HG02642 (cell line): ENCODE data around the gene MYH6.
"Not testable (repeated sequence)": the region's sequence is repeated elsewhere in the genome, so short reads cannot be mapped to it uniquely, and the experiment has no call there.

ENCODE experiments used
- ATAC-seq: cut with Tn5 transposase; IDR thresholded peaks from one replicate; pipeline ENCODE4 v1.9.1; 2021; ENCODE audit warnings: mild to moderate bottlenecking; ENCODE audit not compliant: unreplicated experiment, poor library complexity

MYH6 gene

DNA sequence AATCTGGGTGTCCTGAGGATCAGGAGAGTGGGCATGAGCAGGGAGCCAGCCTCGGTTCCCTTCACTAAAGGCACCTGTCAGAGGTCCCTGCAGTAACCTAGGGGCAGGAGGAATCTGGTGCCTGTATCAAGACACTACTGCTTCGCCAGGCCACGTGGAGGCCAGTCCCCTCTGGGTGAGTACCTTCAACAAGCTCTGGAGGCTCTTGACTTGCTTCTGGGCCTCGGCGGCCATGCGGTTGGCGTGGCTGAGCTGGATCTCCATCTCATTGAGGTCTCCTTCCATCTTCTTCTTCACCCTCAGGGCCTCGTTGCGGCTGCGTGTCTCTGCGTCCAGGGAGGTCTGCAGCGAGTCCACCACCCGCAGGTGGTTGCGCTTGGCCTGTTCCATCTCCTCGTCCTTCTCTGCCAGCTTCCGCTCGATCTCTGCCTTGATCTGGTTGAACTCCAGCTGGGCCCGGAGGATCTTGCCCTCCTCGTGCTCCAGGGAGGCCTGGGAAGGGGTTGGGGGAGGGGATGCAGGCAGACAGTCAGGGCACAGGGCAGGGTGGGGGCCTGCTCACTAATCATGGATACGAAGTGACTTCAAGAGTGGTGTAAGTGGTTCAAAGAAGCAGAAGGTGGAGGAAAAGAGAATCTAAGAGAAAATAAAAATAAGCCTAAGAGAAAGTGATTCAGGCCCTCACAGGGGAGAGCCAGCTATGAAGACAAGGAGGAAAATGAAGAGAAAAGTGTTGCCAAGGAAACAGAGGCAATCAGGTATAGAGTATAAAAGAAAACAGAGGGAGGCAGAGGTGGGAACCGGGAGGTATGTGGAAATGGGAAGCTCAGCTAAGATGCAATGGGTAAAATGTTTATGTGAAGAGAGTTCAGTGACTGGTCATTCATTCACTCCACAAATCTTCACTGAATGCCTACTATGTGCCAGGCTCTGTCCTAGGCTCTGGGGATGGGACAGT is 8.0 kb upstream of the MYH6 start:
- no peak for ATAC-seq

DNA sequence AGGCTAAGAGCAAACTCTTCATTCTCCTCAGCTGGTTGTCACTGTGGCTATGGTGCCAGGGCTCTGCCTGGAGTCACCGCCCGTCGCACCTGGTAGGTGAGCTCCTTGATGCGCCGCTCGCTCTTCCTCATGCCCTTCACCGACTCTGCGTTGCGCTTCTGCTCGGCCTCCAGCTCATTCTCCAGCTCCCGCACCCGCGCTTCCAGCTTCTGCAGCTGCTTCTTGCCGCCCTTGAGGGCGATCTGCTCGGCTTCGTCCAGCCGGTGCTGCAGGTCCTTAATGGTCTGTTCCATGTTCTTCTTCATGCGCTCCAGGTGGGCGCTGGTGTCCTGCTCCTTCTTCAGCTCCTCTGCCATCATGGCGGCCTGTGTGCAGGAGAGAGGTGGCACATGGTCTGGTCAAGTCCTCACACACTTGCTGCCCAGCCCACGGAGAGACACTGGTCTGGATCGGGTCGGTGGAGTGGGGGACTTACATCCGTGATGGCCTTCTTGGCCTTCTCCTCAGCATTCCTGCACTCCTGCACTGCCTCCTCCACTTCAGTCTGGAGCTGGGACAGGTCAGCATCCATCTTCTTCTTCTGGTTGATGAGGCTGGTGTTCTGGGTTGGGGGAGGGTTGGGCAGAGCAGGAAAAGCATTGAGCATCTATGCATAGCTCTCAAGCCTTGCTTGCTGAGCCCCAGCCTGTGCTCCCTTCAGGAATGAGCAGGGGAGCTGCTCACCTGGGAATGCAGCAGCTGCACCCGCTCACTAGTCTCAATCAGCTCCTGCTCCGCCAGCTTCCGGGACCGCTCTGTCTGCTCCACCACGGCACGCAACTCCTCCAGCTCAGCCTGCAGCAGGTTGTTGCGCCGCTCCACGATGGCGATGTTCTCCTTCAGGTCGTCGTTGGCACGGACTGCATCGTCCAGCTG is 7.1 kb upstream of the MYH6 start:
- ATAC-seq, result no peak

DNA sequence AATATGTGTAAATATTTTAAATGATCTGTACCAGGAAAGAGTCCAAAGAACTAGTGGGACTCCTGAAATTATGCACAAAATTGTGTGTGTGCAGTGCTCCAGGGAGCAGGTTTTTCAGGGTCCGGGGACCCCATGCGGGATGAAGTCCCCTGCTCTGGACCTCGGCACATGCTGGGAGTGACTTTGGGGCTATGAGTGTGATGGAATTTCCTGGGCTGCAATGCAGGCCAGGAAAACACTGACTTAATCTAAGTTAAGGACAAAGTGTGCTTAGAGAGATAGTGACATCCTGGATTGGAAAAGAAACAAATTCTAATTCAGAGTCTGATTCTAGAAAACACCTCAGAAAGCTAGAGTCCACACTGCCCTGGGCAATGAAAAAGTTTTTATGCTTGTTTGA is 6.2 kb upstream of the MYH6 start:
- no peak for ATAC-seq

DNA sequence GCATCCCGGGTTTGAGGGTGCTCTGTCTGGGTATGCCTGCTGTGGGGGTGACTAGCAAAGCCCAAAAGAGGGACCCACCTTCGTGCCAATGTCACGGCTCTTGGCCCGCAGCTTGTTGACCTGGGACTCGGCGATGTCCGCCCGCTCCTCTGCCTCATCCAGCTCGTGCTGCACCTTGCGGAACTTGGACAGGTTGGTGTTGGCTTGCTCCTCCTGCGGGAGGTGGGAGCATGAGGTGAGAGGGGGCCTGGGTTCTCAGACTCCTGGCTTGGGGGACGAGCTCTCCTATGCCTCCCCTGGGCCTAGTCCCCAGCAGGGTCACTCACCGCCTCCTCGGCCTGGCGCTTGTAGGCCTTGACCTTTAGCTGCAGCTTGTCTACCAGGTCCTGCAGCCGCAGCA is 5.6 kb upstream of the MYH6 start:
- ATAC-seq, result no peak

DNA sequence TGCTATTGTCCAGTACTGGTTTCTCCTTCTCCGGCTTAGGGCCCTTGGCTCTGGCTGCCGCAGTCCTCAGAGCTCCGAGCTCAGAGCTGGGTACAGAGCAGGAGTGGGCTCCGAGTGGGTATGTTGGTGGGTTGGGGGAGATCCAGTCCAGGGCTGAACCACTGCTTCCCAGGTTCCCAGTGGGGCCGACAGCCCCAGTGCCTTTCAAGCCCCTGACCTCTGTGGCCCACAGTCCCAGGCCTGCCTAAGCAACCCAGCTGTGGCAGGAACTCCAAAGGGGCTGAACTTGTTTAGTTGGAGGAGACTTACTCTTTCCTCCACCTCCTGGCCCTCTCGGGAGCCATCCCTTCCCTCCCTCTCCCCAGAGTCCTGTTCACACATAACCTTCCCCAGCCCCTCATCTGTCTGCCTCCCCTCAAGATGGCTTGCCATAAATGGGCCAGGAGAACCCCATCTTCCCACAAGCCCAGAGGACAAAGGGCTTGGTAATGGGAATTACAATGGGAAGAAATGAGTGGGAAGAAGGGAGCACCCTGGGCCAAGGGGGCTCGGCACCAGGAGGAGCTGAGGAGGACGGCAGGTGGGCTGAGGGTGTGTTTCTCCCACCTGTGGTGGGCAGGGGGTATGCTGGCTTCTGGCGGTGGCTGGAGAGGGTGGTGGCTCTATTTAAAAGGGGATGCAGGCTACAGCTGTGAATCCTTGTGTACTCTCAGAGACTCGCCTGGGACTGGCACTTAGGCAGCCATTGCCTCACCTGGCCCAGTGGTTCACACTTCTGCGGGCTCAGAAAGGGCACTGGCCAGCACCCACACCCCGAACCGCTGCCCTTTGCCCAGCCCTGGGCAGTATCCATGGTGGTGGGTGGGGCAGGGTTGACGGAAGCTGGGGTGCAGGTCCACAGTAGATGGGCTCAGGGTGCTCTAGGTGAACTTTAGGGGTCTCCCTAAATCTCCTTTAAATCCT is 3.8 kb upstream of the MYH6 start:
- ATAC-seq, result no peak

DNA sequence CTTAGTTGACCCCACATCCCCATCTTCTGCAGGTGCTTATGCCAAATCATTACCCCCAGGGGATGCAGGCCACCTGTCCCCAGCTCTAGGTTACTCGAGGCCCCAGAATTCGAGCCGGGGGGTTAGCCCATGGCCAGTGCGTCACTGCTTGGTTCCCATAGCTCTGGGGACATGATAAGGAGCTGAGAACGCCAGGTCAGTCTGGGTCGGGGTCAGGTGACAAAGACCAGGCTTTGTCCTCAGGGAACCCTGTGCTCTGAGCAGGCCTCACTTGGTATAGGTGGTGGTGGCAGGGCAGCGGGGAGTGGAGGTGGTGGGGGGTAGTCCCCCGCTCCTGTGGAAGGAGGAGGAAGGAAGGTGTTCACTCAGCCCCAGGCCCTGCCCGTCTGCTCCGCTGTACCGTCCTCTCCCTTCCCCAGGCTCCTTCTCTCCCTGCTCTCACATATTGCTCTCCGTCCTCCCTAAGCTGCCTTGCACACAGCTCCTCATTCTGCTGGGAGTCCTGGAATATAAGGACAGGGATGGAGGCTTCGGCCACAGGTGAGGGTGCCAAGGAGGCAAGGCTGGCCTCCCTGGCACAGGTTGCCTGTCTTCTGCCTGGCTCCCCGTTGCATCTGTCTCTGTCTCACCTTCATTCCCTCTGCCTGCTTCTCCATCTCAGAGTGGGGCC is 2.0 kb upstream of the MYH6 start:
- no peak for ATAC-seq

DNA sequence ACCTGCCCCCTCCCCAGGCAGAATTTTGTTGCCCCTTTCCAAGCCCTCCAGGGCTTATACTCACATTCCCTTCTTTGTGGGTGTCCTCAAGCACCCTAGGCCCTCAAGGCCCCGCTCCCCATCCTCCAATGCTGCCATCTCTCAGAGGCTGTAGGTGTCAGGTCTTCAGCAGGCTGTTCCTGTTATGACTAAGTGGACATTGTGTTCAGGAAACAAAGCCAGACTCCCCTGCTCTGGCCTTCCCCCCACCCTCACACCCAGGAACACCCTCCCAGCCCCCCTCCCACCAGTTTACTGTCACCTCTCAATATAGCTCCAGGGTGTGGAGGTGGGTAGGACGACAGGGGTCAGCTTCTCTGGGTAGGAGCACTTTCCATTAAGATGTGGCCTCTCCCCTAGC is 1.4 kb upstream of the MYH6 start:
- ATAC-seq, result no peak

DNA sequence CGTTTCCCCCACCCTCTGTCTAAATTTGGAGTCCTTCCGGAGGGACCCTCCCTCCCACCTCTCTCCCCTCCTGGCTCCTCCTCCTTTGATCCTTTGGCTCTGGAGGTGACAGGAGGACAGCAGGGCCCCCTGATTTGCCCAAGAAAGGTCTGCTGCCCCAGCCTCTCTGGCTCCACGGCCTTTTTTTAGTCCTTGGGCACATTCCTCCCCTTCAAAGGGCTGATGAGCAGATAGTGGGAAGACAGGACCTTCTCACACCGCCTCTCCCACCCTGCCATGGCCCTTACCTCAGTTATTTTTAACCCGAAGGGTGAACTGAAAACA is 196 bp upstream of the MYH6 start:
- no peak for ATAC-seq

DNA sequence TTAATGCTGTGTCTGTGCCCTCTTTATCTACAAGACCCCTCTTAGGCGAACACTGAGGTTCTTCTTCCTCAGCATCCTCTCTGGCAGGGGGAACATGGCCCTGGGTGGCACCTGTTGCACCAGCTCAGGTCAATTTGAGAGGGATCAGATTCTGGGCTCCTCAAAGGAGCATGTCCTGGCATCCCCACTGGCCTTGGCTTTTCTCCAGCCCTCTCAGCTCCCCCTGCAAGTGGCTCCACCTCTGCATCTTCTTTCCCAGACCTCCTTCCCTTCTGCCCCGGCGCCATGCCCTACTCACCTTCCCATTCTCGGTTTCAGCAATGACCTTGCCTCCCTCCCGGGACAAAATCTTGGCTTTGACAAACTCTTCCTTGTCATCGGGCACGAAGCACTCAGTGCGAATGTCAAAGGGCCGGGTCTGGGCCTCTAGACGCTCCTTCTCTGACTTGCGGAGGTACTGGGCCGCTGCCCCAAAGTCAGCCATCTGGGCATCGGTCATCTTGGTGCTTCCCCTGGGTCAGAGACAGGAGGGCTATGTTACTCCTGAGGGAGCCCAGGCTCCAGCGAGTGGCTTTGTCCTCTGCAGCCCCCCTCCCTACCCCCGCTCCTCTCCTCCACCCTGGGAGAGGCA is 1.2 kb downstream of the MYH6 start:
- ATAC-seq, result no peak

DNA sequence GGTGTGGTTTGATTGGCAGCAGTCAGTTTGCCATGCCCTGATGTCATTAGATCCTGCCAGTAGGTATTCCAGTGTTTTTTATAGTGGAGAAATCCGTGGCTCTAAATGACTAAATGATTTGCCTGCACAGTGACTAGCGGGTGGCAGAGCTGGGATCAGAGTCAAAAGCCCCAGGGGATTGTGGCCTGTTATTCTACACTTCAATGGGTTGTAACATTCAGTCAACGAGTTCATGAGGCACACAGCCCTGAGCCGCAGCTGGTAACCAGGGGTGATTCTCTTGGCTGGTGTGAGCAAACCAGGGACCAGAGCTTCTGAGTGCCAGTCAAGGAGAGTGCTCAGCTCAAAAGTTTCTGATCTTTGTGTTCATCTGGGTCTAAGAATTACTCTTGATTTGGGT is 1.8 kb downstream of the MYH6 start:
- ATAC-seq, result no peak

DNA sequence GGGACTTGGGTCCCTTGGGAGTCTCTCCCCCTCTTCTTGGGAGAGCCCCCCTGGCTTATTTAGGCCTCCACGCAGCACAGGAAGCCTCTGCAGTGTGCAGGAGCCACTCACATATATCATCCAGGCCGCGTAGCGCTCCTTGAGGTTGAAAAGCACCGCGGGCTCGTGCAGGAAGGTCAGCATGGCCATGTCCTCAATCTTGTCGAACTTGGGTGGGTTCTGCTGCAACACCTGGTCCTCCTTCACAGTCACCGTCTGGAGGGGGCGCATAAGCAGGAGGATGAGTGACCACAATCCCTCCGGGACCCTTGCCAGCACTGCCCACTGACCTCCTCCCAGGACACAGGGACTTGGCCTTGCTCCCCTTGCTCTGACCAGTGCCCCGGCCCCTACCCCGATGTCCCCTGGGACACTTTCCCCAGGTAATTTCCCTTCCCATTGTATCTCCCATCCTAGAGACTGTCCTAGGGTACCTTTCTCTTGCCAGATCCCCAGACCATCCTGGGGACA is 2.5 kb downstream of the MYH6 start:
- no peak for ATAC-seq

DNA sequence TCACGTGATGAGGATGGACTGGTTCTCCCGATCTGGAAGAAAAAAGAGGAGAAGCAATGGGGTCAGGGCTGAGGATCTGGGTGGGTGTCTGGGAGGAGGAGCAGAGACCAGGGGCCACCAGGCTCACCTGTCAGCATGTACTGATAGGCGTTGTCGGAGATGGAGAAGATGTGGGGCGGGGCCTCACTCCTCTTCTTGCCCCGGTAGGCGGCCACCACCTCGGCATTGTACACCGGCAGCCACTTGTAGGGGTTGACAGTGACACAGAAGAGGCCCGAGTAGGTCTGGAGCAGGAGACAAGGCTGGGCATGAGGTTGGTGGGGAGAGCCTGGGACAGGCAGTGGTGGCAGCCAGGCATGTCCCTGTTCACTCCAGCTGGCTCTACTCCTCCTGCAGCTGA is 3.0 kb downstream of the MYH6 start:
- no peak for ATAC-seq

DNA sequence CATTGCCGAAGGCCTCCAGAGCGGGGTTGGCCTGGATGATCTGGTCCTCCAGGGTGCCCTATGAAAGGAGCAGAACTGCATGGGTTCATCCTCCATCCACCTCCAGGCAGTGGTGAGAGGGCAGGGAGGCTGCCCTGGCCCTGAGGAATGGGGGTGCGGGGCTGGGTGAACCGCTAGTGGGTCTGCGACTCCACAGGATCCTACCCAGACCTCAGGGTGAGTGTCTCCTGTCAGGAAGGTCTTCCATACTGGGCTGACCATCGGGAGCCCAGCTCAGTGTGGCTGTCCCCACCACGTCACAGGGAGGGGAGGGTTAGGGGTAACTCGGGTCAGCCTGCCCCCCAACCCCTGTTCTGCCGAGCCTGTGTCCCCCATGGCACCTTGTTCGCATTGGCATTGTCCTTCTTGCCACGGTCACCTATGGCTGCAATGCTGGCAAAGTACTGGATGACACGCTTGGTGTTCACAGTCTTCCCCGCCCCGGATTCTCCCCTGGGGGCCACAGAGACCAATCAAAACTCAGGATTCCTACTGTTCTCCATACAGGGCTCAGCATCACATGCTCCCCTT is 3.7 kb downstream of the MYH6 start:
- ATAC-seq, result no peak

DNA sequence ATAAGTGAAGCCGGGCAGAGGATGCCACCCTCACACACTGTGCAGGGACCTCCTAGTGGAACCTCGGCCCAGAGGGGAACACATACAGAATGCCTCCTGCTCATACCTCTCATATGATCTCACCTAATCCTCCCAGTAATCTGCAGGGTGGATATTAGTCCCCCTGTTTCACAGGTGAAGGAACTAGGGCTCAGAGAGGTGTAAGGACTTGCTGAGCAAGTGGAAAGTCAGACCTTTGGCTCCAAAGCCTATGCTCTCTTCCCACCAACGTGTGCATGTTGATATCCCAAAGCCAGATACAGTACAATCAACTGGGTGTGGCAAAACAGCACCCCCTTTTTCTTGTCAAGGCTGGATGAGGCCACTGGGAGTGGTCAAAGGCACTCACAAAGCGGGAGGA is 4.2 kb downstream of the MYH6 start:
- no peak for ATAC-seq

DNA sequence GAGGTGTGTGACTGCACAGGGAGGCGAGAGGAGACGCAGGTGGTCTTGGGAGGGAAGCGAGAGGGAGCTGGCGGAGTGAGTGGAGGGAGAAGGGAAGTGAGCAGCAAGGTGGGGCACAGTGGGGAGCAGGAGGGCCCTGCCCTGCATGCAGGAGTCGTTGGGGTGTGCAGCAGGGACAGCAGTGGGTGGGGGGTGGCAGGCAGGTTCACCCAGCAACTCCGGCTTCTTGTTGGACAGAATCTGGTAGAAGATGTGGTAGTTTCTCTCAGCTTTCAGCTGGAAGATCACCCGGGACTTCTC is 5.0 kb downstream of the MYH6 start:
- no peak for ATAC-seq

DNA sequence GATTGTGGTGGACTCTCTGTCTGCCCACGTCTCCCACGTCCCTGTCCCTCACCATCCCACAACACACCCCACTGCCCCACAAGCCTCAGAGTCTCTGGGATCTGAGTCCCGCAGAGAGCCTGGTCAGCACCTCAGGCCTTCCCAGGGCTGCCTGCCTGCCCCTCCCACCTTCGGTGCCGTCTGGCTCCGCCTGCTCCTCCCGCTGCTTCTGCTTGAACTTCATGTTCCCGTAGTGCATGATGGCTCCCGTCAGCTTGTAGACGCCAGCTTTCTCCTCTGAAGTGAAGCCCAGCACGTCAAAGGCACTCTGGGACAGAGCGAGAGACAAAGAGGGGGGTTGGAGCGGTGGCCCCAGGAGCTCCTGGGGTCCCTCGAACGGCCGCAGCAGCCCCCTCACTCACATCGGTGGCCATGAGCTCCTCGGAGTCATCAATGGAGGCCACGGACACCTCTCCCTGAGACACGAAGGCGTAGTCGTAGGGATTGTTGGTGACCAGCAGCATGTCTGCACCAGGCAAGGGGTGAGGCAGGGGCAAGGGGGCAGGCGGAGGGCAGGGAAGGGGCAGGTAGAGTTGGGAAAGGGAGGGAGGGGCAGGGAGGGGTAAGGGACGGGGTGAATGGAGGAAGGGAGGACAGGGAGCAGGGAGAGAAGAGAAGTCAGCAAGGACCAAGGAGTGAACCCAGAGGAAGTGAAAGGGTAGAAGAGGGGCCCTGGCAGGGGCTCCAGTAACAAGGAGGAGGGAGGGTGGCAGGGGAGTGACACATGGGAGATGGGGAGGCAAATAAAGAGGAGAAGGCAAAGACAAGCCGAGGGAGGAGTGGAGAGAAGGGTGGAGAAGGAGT is 5.6 kb downstream of the MYH6 start:
- no peak for ATAC-seq

DNA sequence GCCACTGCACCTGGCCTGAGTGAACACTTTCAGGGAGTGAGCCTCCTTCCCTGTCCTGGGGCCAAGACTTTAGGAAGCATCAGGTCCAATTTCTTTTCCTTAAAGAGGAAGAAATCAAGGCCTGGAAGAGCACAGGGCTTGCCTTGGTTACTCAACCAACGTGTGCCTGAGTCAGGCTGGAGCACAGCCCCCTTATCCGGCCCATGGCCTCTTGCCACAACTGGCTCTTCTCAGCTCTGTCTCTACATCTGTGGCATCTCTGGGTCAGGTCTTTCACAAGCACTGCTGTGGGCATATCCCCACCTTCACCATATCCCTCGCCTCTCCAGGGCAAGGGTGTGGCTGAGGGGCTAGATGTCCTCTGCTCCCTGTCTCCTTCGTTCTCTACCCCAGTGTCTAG is 6.8 kb downstream of the MYH6 start:
- ATAC-seq, result no peak

DNA sequence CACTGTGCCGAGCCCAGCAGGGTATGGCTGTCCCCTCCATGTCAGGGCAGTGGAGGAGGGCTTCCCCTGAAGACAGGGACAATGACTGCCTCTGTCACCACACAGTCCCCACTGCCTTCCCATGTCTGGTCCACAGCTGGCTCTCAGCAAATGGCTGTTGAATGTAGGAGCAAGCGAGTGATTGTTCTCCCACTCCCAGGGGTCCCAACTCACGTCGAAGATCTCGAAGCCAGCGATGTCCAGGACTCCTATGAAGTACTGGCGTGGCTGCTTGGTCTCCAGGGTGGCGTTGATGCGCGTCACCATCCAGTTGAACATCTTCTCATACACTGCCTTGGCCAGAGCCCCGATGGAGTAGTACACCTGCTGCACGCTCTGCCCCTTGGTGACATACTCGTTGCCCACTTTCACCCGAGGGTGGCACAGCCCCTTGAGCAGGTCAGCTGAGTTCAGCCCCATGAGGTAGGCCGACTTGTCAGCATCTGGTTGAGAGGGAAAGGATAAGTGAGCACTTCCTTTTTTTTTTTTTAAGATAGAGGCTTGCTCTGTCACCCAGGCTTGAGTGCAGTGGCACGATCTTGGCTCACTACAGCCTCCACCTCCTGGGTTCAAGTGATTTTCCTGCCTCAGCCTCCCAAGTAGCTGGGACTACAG is 7.5 kb downstream of the MYH6 start:
- ATAC-seq, result not testable (repeated sequence)
